IMR-90 (cell line): ENCODE results near the gene PPFIBP2. TPM values are rescaled to one million over a fixed set of nuclear protein-coding genes. Genes with fewer than 3 reads are reported as not detected.

Source experiments
- ATAC-seq: fragments of 200-7000 bp; cut with Tn5 transposase; 2 replicates; pipeline ENCODE4 v1.9.1; 2020; ENCODE audit warnings: low read depth, mild to moderate bottlenecking, moderate library complexity
- BruUV-seq: library from RNA; stranded (reverse); fragments of 400-500 nt; replicated peaks from 2 replicates; lab custom pipeline; 2021; lab: Mats Ljungman, UMichigan
- CTCF ChIA-PET: fragments of 300-600 bp; formaldehyde crosslinking; extraction: SDS; loops from one replicate; lab custom pipeline; 2021; ENCODE audit warnings: antibody characterized with exemption; lab: Yijun Ruan, JAX
- POLR2A ChIA-PET: fragments of 300-600 bp; sonication (Branson Sonifier 250); formaldehyde crosslinking; loops from one replicate; lab custom pipeline; 2022; ENCODE audit warnings: antibody characterized with exemption; ENCODE audit not compliant: unreplicated experiment; lab: Charles Lee
- DNase-seq: peaks from one replicate; pipeline ENCODE4 v3.0.0; 2013
- H2AFZ ChIP-seq: replicated peaks from 2 replicates; pipeline ENCODE3; 2013; ENCODE audit warnings: low read length, mild to moderate bottlenecking; ENCODE audit not compliant: poor library complexity
- H2AK5ac ChIP-seq: 2 replicates; pipeline ENCODE4 v1.6.1; 2013; ENCODE audit warnings: low read depth, low read length, inconsistent platforms
- H2AK9ac ChIP-seq: replicated peaks from 2 replicates; pipeline ENCODE3; 2013; ENCODE audit warnings: mild to moderate bottlenecking, low read depth, low read length, moderate library complexity; ENCODE audit not compliant: poor library complexity
- H2BK120ac ChIP-seq: 2 replicates; pipeline ENCODE4 v1.6.1; 2013; ENCODE audit warnings: low read depth, low read length, inconsistent platforms
- H2BK15ac ChIP-seq: 3 replicates; pipeline ENCODE4 v1.6.1; 2013; ENCODE audit warnings: low read depth, low read length, inconsistent platforms
- H2BK20ac ChIP-seq: 2 replicates; pipeline ENCODE4 v1.6.1; 2013; ENCODE audit warnings: low read depth, mild to moderate bottlenecking, inconsistent platforms, low read length, moderate library complexity
- H2BK5ac ChIP-seq: 2 replicates; pipeline ENCODE4 v1.6.1; 2013; ENCODE audit warnings: mild to moderate bottlenecking, low read depth, low read length, inconsistent platforms; ENCODE audit not compliant: poor library complexity, severe bottlenecking
- H3K14ac ChIP-seq: replicated peaks from 2 replicates; pipeline ENCODE4 v1.6.1; 2013; ENCODE audit warnings: low read depth, low read length, inconsistent platforms
- H3K18ac ChIP-seq: 2 replicates; pipeline ENCODE4 v1.6.1; 2013; ENCODE audit warnings: low read depth, low read length, control low read depth
- H3K23ac ChIP-seq: 2 replicates; pipeline ENCODE4 v1.6.1; 2013; ENCODE audit warnings: low read depth, low read length, inconsistent platforms
- H3K27ac ChIP-seq: 2 replicates; pipeline ENCODE4 v1.5.1; 2013; ENCODE audit warnings: mild to moderate bottlenecking, control low read depth, low read length; ENCODE audit not compliant: insufficient read depth
- H3K27me3 ChIP-seq: 2 replicates; pipeline ENCODE4 v1.6.1; 2013; ENCODE audit warnings: low read length; ENCODE audit not compliant: control insufficient read depth, insufficient read depth
- H3K36me3 ChIP-seq: 2 replicates; pipeline ENCODE4 v1.6.1; 2013; ENCODE audit warnings: low read length, mixed read lengths; ENCODE audit not compliant: control insufficient read depth, insufficient read depth
- H3K4ac ChIP-seq: 2 replicates; pipeline ENCODE4 v1.6.1; 2013; ENCODE audit warnings: low read depth, low read length, inconsistent platforms
- H3K4me1 ChIP-seq: 2 replicates; pipeline ENCODE4 v1.6.1; 2013; ENCODE audit warnings: low read length, mixed read lengths; ENCODE audit not compliant: control insufficient read depth, insufficient read depth
- H3K4me2 ChIP-seq: 2 replicates; pipeline ENCODE4 v1.6.1; 2013; ENCODE audit warnings: low read depth, mild to moderate bottlenecking, control low read depth, low read length, moderate library complexity
- H3K4me3 ChIP-seq: 2 replicates; pipeline ENCODE4 v1.5.1; 2013; ENCODE audit warnings: low read depth, mild to moderate bottlenecking, control low read depth, low read length, moderate library complexity; ENCODE audit not compliant: insufficient read depth
- H3K56ac ChIP-seq: 2 replicates; pipeline ENCODE4 v1.6.1; 2013; ENCODE audit warnings: low read length, inconsistent platforms; ENCODE audit not compliant: insufficient read depth; ENCODE audit errors: extremely low read depth
- H3K79me1 ChIP-seq, 2 experiments: 2 replicates each; pipeline ENCODE4 v1.6.1; 2013; ENCODE audit warnings: low read length in 2 of 2, inconsistent platforms in 1 of 2, low read depth in 1 of 2
- H3K9ac ChIP-seq: 2 replicates; pipeline ENCODE4 v1.6.1; 2013; ENCODE audit warnings: low read depth, low read length, control low read depth
- H3K9me1 ChIP-seq: 2 replicates; pipeline ENCODE4 v1.6.1; 2013; ENCODE audit warnings: low read length, inconsistent platforms; ENCODE audit not compliant: insufficient read depth
- H3K9me3 ChIP-seq: 2 replicates; pipeline ENCODE4 v1.6.1; 2013; ENCODE audit warnings: low read length; ENCODE audit not compliant: control insufficient read depth, insufficient read depth
- H4K20me1 ChIP-seq: 2 replicates; pipeline ENCODE4 v1.6.1; 2013; ENCODE audit warnings: low read length, inconsistent platforms; ENCODE audit not compliant: insufficient read depth
- H4K5ac ChIP-seq: 2 replicates; pipeline ENCODE4 v1.6.1; 2013; ENCODE audit warnings: mild to moderate bottlenecking, low read depth, low read length, control low read depth
- H4K8ac ChIP-seq, 2 experiments: 2 replicates each; pipeline ENCODE4 v1.6.1; 2013; ENCODE audit warnings: low read depth in 2 of 2, low read length in 2 of 2, control low read depth in 1 of 2, inconsistent platforms in 1 of 2
- H4K91ac ChIP-seq: 2 replicates; pipeline ENCODE4 v1.6.1; 2013; ENCODE audit warnings: low read depth, low read length, inconsistent platforms; ENCODE audit not compliant: insufficient read depth
- CHD1 ChIP-seq: IDR thresholded peaks from 2 replicates; pipeline ENCODE4 v1.6.1; 2012; ENCODE audit warnings: low read depth, low read length, improper control_type of control experiment
- WGBS, 2 experiments: methylation state at CpG; one replicate each; pipeline versions ENCODE4 v1.1.5 to v1.1.7; 2013; ENCODE audit warnings: missing lambda C conversion rate in 2 of 2; ENCODE audit not compliant: insufficient read length in 1 of 2; ENCODE audit errors: extremely low coverage in 2 of 2; 5-methylcytosine and 5-hydroxymethylcytosine counted together
- dilution Hi-C: fragments of 300-500 bp; cut with HindIII; formaldehyde crosslinking; loops from one replicate; pipeline ENCODE4 v1.14.3; 2018; ENCODE audit warnings: low sequenced_read_pairs; ENCODE audit not compliant: unreplicated experiment
- in situ Hi-C: fragments of 300-500 bp; cut with MboI; formaldehyde crosslinking; loops from 3 replicates; pipeline ENCODE4 v1.14.3; 2019; ENCODE audit warnings: low sequenced_read_pairs, inconsistent platforms, mixed read lengths
- intact Hi-C: fragments of 100-400 bp; cut with micrococcal nuclease; formaldehyde crosslinking; loops from 2 replicates; pipeline ENCODE4 v1.10.0; 2022
- polyA plus RNA-seq, 3 experiments: library from polyadenylated mRNA; depleted of rRNA; stranded (reverse); fragments of >200 nt; gene quantifications; 2 replicates each; pipeline ENCODE4 v1.2.3, GENCODE V29; 2012; ENCODE audit warnings: low replicate concordance in 1 of 3
- total RNA-seq: library from RNA; depleted of rRNA; stranded (reverse); fragments of >200 nt; gene quantifications from 2 replicates; pipeline ENCODE4 v1.2.3, GENCODE V29; 2012
- TF ChIP-seq, protein P1 (sequence below): fragments of 150-350 bp; IDR thresholded peaks from 2 replicates; pipeline ENCODE4 v1.6.1; 2016; ENCODE audit warnings: low read depth, mild to moderate bottlenecking, low read length, moderate library complexity, borderline replicate concordance

PPFIBP2 gene
- total and polyA plus RNA-seq, 2 of the 4 experiments (the other 2 are of a cell fraction), result 6.0 to 11.8 TPM

DNA sequence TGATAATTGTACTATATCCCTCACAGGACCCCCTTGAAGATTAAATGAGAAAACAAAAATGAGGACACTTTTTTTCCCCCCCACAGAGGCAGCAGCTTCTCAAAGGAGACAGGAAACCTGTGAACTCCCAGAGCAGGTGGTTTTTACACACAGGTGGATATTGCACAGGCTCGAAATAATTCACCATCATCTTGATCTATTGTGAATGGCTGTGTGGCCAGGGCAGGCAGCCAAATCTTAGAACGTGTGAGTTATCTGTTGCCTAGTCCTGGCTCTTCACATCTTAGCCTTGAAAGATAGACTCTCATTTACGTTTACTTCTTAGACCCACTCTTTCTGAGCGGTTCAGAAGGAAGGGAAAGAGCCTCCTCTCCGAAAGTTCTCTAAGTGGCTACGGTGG lies 23.5 kb downstream of the PPFIBP2 start:
- no TSS peak for BruUV-seq
- H3K23ac ChIP-seq, result no peak overlapping the region
- intact Hi-C loops, result no loop called here
- H4K5ac ChIP-seq, result no peak overlapping the region
- no peaks in the 10 kb centered on the region for H3K9me3 ChIP-seq
- POLR2A ChIA-PET, result no interaction called here
- no peaks in the 10 kb centered on the region for H3K36me3 ChIP-seq
- H4K20me1 ChIP-seq, result no peaks in the 10 kb centered on the region
- H2BK120ac ChIP-seq, result no peak overlapping the region
- H3K56ac ChIP-seq, result no peak overlapping the region
- peaks cover 9% of the 10 kb centered on the region; the same call in 1 of the 2 replicates for H3K27me3 ChIP-seq
- no peak overlapping the region for H3K14ac ChIP-seq
- in situ Hi-C loops, result no loop called here
- H2AK5ac ChIP-seq, result no peak overlapping the region
- no peak overlapping the region for H3K18ac ChIP-seq
- no peak overlapping the region for H2BK20ac ChIP-seq
- H3K4me3 ChIP-seq, result no peak overlapping the region
- H2AK9ac ChIP-seq, result no peak overlapping the region
- no peak overlapping the region for H2AFZ ChIP-seq
- TF ChIP-seq, protein P1, sequence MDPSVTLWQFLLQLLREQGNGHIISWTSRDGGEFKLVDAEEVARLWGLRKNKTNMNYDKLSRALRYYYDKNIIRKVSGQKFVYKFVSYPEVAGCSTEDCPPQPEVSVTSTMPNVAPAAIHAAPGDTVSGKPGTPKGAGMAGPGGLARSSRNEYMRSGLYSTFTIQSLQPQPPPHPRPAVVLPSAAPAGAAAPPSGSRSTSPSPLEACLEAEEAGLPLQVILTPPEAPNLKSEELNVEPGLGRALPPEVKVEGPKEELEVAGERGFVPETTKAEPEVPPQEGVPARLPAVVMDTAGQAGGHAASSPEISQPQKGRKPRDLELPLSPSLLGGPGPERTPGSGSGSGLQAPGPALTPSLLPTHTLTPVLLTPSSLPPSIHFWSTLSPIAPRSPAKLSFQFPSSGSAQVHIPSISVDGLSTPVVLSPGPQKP, result no peak
- no peak for TF ChIP-seq CHD1
- H3K9ac ChIP-seq, result no peak overlapping the region
- H2BK15ac ChIP-seq, result no peak overlapping the region
- H3K4me1 ChIP-seq, result no peaks in the 10 kb centered on the region
- H3K79me1 ChIP-seq, result no peaks in the 10 kb centered on the region
- no peak overlapping the region for H3K4me2 ChIP-seq
- dilution Hi-C loops, result no loop called here
- H3K9me1 ChIP-seq, result no peaks in the 10 kb centered on the region
- H4K8ac ChIP-seq, result no peak overlapping the region
- CTCF ChIA-PET, result no interaction called here
- WGBS, 2 experiments, result no CpG with 5 or more reads among the region's 6 CpGs
- H2BK5ac ChIP-seq, result no peak overlapping the region
- DNase-seq (no peak), ATAC-seq (no peak)
- H4K91ac ChIP-seq, result no peak overlapping the region
- no peak overlapping the region for H3K4ac ChIP-seq
- no peak overlapping the region for H3K27ac ChIP-seq
